ENCODE results near the gene TCEAL3.
"Not testable (repeated sequence)": the region's sequence is repeated elsewhere in the genome, so short reads cannot be mapped to it uniquely, and the experiment has no call there.

Gene TCEAL3

GRCh38 chrX:103659460-103659859 lies 51.7 kb downstream of the TCEAL3 start:
- in situ Hi-C loops (cut with HindIII; ENCODE audit: low sequenced_read_pairs) = not testable (repeated sequence)
